Fibroblast of skin of back (primary cell): ENCODE results near the gene FAM89A. TPM values are rescaled to one million over a fixed set of nuclear protein-coding genes. Genes with fewer than 3 reads are reported as not detected.

ENCODE experiments used
- DNase-seq: peaks from one replicate; pipeline ENCODE4 v3.0.0-alpha.2; 2013
- polyA plus RNA-seq, 2 experiments: library from polyadenylated mRNA; unstranded; fragments of 120-200 nt; gene quantifications; one replicate each; pipeline ENCODE4 v1.2.1, GENCODE V29; 2013; ENCODE audit not compliant: insufficient read length in 2 of 2

The FAM89A gene
- 11.3 TPM for polyA plus RNA-seq (2013, experiment 1 of 2; ENCODE audit: insufficient read length)
- 16.0 TPM for polyA plus RNA-seq (2013, experiment 2 of 2; ENCODE audit: insufficient read length)

DNA sequence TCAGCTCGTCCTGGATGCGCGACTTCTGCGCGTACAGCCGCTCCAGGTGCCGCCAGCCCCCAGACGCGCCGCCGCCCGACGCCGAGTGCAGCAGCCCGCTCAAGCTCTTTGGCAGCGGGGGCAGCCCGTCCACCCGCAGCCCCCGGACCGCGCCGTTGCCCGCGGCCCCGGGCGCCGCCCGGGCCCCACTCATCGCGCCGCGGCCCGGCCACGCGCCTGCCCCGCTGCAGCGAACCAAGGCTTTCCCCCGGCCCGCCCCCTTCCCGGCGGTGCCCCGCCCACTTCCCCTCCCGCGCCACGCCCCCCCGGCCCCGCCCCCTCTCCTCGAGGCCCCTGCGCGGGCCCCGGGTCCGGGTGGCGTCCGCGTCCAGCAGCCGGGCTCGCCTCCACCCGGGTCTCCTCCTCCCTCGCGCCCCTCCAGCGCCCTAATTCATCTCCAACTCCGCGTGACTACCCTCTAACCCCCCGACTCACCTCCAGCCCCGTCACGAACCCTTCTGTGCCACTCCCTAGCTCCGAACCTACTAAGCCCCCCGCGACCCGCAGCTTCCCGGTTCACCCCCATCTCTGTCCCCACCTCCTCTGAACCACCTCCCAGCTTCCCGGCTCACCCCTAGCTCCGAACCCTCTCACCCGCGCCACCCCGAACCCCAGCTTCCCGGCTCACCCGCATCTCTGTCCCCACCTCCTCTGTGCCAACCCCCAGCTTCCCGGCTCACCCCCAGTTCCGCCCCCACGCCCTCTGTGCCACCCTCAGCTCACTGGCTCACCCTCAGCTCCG is at the start of gene FAM89A:
TSS of gene FAM89A (minus strand) at position 236 of the 781 bp plus-strand sequence. CDS start at position 193, 43 bp downstream.
- DNase-seq: peak; percentile 36

GRCh38 chr1:231084353-231084752 is 44.3 kb upstream of the FAM89A start:
- DNase-seq: no peak

DNA sequence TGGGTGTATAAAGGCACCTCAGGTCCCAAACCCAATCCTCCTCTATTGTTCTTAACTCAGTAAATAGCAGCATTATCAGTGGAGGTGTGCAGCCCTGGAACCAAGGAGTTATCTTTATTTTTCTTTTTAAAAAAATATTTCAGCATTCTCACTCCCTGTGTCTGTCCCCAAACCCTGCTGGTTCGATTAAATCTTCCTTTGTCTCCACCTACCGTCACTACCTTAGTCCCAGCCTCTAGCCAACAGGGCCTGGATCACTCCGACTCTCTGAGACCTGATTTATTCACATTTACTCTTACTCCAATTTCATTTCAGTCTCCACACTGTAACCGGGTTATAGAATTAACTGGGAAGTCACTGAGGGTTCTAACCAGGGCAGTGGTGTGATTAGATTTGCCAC is 39.1 kb upstream of the FAM89A start:
- DNase-seq: no peak

- no peak for DNase-seq
Measured at GRCh38 chr1:231078250-231078649, 38.2 kb upstream of the FAM89A start.

- DNase-seq: no peak
Measured at GRCh38 chr1:231076802-231077201, 36.7 kb upstream of the FAM89A start.

- no peak for DNase-seq
Measured at GRCh38 chr1:231075497-231075896, 35.4 kb upstream of the FAM89A start.

GRCh38 chr1:231075020-231075419 is 35.0 kb upstream of the FAM89A start:
- no peak for DNase-seq

- DNase-seq: no peak
Measured at GRCh38 chr1:231074046-231074445, 34.0 kb upstream of the FAM89A start.

DNA sequence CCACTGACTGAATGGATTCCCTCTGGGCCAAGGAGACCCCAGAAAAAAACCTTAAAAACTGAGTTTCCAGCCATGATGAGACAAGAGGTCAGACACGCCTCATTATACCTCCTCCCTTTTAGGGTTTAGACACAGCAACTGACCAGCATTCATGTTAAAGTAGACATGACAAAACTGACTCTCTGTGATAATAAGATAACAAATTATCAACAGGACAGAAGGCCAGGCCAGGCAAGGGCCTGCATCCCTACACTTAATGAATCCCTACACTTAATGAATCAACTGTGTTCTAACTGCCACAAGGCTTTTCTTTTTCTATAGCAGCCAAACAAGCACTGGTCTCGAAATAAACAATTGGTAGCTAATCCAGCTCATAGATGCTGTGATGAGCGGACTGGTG is 33.3 kb upstream of the FAM89A start:
- no peak for DNase-seq

- DNase-seq: no peak
Measured at GRCh38 chr1:231072502-231073094, 32.5 kb upstream of the FAM89A start.

- DNase-seq: no peak
Measured at GRCh38 chr1:231072041-231072440, 32.0 kb upstream of the FAM89A start.

DNA sequence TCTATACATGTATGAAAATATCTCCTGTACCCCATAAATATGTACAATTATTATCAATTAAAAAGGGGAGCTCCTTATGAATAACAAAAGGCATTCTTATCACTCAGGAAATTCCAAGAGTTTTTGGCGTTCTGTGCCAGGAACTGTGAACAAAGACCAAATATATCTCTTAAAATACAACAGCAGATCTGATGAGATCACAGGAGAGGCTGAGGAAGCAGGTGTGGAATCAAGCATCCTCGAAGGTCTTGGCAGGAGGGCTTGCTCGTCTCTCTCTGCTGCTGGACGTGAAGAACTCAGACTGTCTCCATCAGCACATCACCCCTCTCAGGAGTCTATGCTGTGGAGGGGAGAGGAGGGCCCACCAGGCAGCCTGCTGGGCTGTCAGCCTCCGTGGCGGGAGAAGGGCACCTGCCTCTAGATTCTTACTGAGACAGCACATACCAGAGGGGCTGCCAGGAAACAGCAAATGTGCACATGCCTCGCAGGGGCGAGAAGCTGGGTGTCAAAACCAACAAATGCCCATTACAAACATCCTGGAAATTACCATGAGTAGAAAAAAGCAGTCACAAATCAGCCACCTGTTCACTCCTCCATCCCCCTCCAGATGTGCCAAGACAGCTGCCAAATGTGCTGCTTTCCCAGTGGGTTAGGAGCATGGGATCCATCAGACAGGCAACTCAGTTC is 30.8 kb upstream of the FAM89A start:
- no peak for DNase-seq

DNA sequence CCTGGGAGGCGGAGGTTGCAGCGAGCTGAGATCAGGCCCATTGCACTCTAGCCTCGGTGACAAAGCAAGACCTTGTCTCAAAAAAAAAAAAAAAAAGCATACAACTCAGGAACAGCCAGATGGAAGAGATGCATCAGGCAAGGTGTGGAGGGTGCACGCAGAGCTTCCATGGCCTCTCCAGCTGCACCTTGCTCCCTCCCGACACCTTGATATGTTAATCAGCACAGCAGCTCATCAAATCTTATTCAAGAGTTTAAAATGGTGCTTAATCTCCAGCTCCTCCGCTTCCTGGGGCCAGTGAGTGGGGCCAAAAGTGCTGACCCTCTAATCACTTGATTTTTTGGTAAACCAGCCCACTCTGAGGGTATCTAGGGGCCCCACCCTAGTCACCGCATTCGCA is 29.3 kb upstream of the FAM89A start:
- DNase-seq: no peak

- no peak for DNase-seq
Measured at GRCh38 chr1:231068762-231069161, 28.7 kb upstream of the FAM89A start.

- no peak for DNase-seq
Measured at GRCh38 chr1:231065510-231066241, 25.6 kb upstream of the FAM89A start.

- no peak for DNase-seq
Measured at GRCh38 chr1:231064418-231064817, 24.4 kb upstream of the FAM89A start.

- no peak for DNase-seq
Measured at GRCh38 chr1:231063331-231063730, 23.3 kb upstream of the FAM89A start.

DNA sequence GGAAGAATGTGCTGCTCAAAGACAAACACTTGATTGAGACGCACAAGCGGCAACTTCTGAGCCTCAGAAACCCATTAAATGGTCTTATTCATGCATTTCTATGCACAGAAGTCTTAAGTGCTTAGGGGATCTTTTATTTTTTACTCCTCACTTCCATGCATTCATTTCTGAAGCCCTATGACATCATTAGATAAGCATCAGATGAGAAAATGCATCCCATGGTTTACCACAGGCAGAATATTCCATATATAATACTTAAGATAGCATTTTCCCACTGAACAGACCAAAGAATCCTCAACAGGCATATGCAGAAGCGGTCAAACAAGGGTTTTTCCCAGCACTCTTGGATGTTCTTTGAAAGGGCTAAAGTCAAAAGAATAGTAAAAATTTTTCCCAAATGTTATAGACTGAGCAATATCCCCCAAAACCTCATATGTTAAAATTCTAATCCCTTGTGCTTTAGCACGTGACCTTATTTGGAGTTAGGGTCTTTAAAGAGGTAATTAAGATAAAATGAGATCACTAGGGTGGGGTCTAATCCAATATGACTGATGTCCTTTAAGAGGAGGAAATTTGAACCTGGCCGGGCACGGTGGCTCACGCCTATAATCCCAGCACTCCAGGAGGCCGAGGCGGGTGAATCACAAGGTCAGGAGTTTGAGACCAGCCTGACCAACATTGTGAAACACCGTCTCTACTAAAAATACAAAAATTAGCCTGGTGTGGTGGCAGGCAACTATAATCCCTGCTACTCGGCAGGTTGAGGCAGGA is 22.6 kb upstream of the FAM89A start:
- DNase-seq: peak; percentile 86

GRCh38 chr1:231059566-231060193 is 19.6 kb upstream of the FAM89A start:
- DNase-seq: peak; percentile 35

DNA sequence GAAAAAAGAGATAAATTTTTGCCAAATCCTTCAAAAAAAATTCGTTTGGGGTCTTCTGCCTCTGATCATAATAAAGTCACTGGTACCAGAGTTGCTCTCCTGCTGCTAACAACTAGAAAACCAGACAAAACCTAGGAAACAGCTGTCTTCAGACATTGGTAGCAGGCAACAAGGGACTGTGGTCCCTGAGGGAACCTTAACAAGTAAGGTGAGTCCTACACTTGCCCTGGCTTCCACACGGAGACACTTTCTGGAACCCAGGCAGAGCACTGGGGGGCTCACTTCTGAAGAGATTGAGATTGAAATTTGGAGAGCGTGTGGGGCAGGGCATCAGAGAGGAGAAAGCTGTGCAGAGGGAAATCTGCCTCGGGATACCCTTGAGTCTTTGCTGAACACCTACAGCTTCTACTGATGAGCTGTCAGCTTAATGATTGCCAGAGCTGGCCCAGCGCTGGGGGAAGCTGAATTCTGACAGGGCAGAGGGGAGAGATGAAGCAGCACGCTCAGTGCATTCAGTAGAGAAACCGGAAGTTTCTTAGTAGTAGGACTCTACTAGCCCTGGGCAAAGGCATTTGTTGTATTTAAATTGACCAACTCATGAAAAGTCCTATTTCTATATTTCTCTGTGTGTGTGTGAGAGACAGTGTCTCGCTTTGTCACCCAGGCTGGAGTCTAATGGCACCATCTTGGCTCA is 18.5 kb upstream of the FAM89A start:
- DNase-seq: no peak

GRCh38 chr1:231057410-231057809 is 17.4 kb upstream of the FAM89A start:
- DNase-seq: no peak
